HG03442 (cell line): ENCODE measurements around the gene CHRNA5.
"Not testable (repeated sequence)": the region's sequence is repeated elsewhere in the genome, so short reads cannot be mapped to it uniquely, and the experiment has no call there.

Source experiments
- ATAC-seq: cut with Tn5 transposase; IDR thresholded peaks from one replicate; pipeline ENCODE4 v1.9.1; 2021; ENCODE audit warnings: mild to moderate bottlenecking, moderate library complexity; ENCODE audit not compliant: unreplicated experiment

The CHRNA5 gene

DNA sequence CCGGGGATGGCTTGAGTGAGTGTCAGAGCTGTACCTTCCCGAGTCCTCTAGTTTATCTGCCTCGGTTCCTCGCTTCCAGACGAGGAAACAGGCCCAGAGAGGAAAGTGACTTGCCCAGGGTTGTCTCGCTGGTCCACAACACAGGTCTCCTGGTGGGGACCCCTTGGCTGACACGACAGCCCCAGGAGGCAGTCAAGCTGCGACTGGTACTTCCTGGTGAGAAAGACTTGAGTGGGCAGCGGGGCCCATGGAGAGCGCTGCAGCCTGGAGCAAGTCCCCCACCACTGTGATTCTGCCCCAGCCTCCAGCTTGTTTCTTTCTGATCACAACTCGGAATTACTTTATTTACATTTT, 600 bp upstream of the CHRNA5 start:
- no peak for ATAC-seq

DNA sequence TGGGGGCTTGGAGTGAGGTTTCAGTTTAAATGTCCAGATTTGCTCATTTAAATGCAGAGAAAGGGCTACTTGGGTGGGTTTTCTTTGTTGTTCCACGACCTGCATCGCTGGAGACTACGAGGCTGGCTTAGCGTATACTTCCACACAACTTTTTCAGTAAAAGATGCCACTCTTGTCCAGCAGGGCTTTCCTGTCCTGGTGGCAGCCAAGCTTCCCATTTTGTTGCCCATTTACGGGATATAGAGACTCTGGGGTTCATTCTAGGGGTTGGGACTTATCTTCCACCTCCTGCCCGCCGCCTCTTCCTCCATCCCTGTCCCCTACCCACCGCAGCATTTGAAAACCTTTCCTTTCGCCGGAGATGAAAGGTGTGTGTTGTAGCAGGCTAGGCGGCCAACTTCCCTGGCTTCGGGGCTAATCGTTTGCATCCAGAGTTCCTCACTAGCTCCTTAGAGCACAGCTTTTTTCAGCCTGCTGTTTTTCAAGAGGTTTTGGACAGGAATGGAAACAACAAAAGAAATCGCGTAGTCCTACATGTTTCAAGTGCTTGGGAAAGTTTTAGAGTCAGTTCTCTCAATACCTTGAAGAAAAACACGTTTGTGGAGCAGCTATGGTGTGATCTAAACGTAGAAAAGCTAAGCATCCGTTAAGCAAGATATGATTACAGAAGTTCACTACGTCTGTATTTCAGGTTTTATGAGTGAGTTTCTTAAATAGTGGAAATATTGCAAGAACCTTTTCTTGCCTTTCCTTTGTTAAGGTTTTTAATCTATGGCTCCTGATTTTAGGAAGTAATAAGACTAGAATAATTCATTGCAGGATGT, 843 bp downstream of the CHRNA5 start:
- peak; percentile 12 for ATAC-seq

DNA sequence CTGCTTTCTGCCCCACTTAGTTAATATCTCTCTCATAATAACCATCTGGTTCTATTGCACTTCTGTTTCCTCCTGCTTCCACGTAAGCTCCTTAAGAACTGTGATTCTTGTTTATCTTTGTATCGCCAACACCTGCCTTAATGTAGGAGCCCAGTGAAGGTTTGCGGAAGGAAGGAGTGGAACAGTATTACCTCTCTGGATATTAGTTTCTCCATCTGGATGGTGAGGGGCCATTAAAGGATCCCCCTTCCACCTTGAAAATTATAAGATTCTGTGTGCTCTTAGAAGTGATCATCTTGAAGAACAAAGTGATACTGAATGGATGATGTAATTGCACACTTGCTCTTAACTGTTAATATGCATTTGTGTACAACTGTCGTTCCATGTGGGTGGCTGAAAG, 2.2 kb downstream of the CHRNA5 start:
- ATAC-seq: no peak

DNA sequence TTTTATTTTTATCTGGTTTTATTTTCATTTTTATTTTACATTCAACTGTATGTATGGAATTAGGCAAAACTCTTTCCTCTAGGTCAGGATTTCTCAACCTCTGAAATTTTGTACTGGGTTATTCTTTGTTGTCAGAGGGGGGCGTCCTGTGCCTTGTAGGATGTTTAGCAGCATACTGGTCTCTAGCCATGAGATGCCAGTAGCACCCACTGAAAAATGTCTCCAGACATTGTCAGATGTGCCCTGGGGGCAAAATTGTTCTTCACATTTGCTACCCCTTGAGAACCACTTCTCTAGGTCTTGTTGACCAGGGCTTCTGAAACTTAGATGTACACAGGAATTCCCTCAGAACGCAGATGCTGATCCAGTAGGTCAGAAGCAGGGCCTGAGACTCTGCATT, 5.4 kb downstream of the CHRNA5 start:
- no peak for ATAC-seq

DNA sequence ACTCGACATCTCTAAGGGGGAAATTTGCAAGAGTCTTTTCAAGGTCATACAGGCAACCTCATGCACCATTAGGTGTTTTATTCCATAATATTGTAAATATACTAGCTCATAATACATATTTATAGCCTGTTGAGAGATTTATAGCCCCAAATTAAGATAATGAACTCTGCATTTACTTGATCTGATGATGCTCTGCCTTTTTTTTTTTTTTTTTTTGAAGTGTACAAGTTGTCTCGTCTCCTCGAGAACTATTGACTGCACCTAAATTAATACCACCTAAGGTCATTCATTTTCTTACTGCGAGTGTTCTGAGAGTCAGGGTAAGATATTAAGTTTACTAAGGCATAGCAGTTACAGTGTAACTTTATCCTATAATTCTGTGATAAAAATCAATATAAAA, 6.1 kb downstream of the CHRNA5 start:
- ATAC-seq: no peak

DNA sequence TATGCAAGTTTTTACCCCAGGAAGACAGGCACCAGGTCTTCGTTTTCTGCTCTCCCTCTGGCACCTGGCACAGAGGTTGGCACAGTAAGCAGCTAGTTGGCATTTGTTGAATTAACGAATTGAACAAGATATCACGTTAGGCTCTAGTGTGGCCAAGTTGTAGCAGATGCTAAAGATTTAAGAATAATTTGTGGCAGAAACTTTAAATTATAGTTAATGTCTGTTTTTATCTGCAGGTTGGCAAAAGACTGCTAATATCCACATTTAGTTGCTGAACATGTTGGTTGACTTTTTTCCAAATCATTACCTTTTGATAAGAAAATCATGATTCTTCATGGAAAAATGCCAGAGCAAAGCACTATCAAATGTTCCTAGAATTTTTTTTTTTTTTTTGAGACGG, 8.1 kb downstream of the CHRNA5 start:
- ATAC-seq: no peak

DNA sequence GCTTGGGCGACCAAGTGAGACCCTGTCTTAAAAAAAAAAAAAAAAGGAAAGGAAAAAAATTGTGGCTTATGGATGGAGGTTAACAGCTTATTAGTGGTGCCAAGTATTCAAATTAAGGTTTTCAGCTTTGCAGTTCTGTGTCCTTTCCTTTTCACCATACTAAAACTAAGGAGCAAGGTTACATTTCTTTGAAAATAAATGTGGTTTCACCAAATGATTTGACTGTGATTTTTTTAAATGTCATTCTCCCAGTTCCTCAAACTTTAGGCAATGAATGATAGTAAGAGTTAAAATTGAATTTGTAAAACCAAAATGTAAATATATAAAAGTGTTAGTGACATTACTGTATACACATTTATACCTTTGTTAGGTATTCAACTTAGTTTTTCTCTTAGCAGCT, 9.6 kb downstream of the CHRNA5 start:
- ATAC-seq: no peak

DNA sequence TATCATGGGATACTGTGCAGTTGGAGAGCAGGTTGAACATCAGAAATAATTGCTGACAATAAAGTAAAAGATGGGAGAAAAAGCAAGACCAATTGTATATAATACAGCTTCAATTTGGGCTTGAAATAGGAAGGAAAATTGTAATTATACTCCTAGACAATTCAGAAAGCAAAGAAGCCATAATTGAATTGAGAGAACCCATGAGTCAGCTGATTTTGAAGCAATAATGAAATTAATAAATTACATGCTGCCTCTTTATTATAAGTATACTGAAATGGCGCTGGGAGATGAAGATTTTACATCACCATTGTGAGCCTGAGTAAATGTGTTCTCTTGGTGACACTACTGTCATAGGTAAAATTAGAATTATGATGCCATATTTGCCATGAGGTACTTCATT, 32.3 kb downstream of the CHRNA5 start:
- ATAC-seq: no peak

DNA sequence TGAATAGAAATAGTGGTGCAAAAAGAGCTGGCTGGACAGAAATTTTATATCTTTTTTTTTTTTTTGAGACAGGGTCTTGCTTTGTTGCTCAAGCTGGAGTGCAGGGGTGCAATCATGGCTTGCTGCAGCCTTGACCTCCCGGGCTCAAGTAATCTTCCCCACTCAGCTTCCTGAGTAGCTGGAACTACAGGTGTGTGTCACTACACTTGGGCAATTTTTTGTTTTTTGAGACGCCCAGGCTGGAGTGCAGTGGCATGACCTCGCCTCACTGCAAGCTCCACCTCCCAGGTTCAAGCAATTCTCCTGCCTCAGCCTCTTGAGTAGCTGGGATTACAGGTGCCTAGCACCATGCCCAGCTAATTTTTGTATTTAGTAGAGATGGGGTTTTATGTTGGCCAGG, 33.0 kb downstream of the CHRNA5 start:
- ATAC-seq: no peak

DNA sequence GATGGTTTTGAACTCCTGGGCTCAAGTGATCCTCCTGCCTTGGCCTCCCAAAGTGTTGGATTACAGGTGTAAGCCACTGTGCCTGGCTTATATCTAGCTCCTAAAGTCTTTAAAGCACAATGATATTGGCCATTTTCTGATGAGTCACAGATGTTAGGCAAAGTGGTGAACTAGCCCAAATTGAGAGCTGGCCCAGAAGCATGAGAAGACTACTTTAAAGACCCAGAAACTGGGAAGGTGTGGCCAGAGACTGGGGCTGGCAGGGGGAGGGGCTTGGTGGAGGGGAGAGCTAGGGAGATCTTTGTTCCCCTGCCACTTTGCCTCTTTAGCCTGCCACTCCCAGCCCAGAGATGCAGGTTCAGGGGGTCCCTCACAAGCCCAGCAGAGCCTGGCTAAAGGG, 33.9 kb downstream of the CHRNA5 start:
- ATAC-seq: no peak

DNA sequence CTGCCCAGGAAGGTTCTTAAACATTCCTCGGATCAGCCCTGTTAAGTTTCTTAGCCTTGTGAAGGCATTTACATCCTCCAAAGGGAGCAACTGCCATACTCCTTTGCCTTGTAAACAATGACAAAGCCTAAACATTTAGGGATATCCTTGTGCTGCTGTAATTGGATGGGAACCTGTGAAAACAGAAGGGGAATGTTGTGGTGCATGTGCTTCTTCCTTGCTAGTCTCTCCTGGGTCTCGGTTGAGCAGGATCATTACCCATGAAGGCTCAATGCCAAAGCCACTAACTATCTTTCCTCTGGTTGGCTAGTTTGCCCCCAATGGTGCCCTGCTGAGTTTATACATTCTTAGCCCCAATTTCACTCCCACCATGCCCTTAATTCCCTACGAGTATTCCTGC, 38.1 kb downstream of the CHRNA5 start:
- no peak for ATAC-seq

DNA sequence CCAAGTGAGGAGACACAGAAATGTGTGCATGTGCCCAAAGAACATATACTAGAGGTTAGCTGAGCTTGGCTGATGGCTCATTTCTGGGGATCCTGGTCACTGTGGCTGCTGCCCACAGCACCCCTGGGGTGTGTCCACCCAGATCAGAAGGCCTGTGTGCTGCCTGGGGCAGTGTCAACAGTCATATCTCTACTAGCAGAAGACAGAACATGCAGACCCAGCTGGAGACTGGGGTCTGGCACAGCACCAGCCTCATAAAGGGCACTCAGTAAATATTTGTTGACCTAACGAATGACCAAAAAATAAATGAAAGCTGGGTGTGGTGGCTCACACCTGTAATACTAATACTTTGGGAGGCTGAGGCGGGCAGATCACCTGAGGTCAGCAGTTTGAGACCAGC, 39.1 kb downstream of the CHRNA5 start:
- ATAC-seq: no peak

DNA sequence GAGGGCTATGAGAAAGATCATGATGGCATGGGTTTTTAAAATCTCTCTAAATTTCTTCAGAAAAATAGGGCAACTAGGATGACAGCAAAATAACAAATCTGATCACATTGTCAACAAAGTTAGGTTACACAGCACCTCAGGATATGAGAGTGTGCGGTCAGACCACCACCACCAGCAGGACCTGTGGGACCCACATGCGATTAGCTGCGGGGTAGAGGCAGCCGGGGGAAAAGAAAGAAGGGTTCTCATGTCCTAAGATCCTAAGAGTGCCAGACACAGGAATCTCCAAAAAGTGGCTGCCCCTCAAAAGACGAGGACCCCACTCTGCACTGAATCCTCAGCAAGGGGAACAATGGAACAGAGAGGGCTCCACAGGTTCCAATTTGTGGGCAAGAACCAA, 39.9 kb downstream of the CHRNA5 start:
- no peak for ATAC-seq

DNA sequence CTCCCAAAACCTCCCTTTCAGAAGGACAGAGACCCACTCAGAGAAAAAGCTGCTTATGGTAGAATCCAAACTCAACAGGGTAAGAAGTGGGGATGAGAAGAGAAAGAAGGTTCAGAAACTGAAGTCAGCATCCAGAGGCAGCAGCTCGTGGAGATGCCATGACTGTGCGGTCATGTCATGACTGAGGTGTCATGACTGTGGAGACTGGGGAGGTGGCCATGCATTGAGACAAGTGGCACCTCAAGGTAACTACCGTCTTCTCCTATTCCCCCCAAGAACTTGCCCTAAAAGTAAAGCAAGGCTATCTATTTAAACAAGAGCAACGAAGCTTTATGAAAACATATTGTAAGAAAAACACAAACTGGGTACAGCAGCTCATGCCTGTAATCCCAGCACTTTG, 40.4 kb downstream of the CHRNA5 start:
- no peak for ATAC-seq

DNA sequence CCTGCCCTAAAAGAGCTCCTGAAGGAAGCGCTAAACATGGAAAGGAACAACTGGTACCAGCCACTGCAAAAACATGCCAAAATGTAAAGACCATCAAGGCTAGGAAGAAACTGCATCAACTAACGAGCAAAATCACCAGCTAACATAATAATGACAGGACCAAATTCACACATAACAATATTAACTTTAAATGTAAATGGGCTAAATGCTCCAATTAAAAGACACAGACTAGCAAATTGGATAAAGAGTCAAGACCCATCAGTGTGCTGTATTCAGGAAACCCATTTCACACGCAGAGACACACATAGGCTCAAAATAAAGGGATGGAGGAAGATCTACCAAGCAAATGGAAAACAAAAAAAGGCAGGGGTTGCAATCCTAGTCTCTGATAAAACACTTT, 44.2 kb downstream of the CHRNA5 start:
- ATAC-seq: not testable (repeated sequence)

DNA sequence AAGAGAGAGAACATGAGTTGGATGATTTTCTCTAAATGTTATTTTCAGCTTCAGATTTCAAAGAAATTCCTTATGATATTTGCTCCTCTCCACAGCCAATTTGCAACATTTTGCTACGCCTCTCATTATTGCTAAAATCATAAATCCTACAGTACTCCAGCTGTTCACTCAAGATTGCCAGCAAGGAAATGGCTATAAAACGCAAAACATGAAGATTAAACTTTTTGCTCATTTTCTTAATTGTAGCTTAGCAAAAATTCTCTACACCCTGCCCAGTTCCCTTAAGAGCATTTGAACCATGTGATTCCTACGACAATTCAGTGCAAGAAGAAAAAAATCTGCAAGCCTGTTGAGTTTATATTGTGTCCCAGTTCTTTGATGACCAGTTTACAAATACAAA, 48.7 kb downstream of the CHRNA5 start:
- no peak for ATAC-seq

DNA sequence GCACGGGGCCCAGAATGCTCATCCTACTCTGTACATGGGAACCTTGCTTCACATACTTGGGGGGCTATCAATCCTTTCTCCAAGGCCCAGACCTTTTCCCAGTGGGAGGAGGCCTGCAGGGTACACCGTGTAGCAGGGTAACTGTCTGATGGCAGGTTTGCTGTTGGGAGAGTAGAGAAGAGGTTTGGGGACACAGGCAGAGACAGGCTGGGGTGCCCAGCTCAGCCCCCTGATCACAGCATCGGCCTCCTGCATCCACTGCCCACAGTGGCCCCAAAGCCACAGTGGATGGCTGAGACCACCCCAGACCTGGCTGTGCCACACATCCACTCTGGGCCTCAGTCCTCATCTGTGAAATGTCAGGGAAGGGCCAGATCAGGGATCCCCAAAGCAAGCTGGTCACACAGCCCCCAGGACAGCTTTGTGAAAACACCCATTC, 49.9 kb downstream of the CHRNA5 start:
- no peak for ATAC-seq

DNA sequence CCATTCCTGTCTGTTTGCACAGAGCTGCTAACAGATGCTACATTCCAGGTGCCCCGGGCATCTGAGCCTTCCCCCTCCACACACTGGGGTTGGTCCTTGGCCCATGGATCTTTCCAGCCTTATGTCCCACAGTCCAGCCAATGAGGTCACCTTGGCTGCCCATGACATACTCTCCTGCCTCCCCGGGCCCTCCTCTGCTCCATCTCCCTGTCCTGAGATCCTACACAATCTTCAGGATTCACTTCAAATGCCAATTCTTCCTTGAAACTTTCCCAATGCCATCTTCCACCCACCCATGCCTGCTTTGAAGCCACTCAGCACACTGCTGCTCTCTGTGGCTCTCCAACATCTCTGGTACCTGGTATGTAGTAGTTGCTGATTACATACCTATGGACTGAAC, 51.2 kb downstream of the CHRNA5 start:
- no peak for ATAC-seq

DNA sequence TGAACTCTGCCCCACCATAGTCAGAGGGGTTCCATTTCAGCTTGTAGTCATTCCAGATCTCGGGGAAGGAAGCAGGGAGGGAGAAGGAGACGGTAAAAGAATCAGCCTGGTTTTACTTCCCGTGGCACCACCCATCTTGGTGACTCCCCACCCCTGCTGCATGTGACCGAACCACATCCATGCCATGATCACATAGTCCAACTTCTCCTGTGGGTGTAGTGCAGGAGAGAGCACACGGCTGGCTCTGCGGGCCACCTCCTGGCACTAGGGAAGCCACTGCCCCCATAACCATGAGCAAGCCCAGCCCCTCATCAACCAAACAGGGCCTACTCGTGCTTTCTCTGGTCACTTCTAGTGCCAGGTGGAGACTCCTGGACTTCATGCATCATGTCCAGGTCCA, 51.8 kb downstream of the CHRNA5 start:
- ATAC-seq: no peak

DNA sequence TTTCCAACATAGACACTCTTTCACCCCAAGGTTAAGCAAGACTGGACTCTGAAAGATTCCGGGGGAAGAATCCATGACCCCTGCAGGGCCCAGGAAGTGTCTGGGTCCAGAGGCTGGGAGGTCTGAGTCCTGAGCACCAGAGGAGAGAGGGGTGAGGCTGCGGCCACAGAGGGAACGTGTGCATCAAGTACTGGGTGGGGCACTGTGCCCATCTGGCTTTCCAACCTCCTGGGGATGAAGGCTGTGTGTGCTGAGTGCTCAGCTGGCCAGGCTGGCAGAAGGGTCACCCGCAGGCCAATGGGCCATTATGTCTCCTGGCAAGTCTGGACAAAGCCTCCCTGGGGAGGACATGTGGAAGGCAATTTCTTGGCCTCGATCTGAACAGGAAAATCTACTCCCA, 52.2 kb downstream of the CHRNA5 start:
- no peak for ATAC-seq

DNA sequence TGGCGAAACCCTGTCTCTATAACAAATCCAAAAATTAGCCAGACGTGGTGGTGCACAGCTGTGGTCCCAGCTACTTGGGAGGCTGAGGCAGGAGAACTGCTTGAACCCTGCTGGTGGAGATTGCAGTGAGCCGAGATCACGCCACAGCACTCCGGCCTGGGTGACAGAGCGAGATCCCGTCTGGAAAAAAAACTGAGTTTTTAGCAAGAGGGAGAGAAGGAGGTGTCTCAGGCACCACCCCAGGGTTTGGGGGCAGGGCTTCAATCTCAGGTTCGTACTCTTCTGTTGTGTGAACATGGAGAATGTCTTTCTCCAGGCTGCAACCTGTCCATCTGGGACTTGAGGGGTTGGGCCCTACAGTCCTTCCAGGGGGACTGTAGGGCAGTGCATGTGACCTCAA, 52.7 kb downstream of the CHRNA5 start:
- ATAC-seq: no peak

DNA sequence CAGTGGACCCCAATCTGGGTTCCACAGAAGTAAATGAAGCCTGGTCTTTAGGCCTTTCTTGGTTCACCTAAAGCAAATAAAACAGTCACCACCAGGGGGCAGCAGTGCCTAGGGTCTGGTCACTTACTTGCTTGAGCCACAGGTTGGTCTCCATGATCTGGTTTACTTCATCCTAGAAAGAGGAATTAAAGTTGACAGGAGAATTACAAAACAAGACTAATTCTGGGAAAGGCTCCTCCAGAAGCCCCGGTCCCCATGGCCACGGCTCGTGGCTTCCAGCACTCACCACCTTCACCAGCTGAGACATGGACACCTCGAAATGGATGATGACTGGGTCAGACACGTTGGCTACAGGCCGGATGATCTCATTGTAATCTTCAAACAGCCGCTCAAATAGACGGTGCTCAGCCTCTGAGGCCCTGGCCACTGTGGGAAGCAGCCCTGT, 53.2 kb downstream of the CHRNA5 start:
- ATAC-seq: no peak
